H1 (cell line): ENCODE measurements around the gene MRPS27. TPM values are rescaled to one million over a fixed set of nuclear protein-coding genes. Genes with fewer than 3 reads are reported as not detected.

Experiments
- CTCF ChIA-PET: fragments of 300-600 bp; sonication (Branson Sonifier 250); formaldehyde crosslinking; loops from one replicate; lab custom pipeline; 2021; ENCODE audit not compliant: partially characterized antibody; lab: Charles Lee
- POLR2A ChIA-PET: fragments of 300-600 bp; sonication (Branson Sonifier 250); formaldehyde crosslinking; loops from one replicate; lab custom pipeline; 2021; ENCODE audit warnings: inconsistent platforms; ENCODE audit not compliant: partially characterized antibody; lab: Charles Lee
- DNase-seq, 2 experiments: peaks; one replicate each; pipeline versions ENCODE4 v3.0.0 to v3.0.0-alpha.2; 2010 to 2022; ENCODE audit warnings: low spot score in 2 of 2, low read depth in 1 of 2, mixed read lengths in 1 of 2
- FAIRE-seq: peaks from 2 replicates; lab custom pipeline; 2011; peaks lifted over from hg19 to GRCh38; lab: Jason Lieb, UNC
- H2AFZ ChIP-seq: 2 replicates; pipeline ENCODE4 v1.8.1; 2012; ENCODE audit warnings: low read length, inconsistent platforms
- H2AK5ac ChIP-seq: 2 replicates; pipeline ENCODE4 v1.6.1; 2013; ENCODE audit warnings: low read depth, low read length
- H2BK120ac ChIP-seq: replicated peaks from 2 replicates; pipeline ENCODE3; 2013; ENCODE audit warnings: low read depth, low read length, inconsistent platforms
- H2BK12ac ChIP-seq: 2 replicates; pipeline ENCODE4 v1.6.1; 2013; ENCODE audit warnings: low read depth, low read length
- H2BK15ac ChIP-seq: 2 replicates; pipeline ENCODE4 v1.6.1; 2013; ENCODE audit warnings: low read length
- H2BK20ac ChIP-seq: 2 replicates; pipeline ENCODE4 v1.6.1; 2013; ENCODE audit warnings: low read length
- H2BK5ac ChIP-seq: 2 replicates; pipeline ENCODE4 v1.6.1; 2013; ENCODE audit warnings: low read depth, low read length
- H3K14ac ChIP-seq: 2 replicates; pipeline ENCODE4 v1.6.1; 2013; ENCODE audit warnings: inconsistent platforms; ENCODE audit not compliant: insufficient read length
- H3K18ac ChIP-seq: 2 replicates; pipeline ENCODE4 v1.6.1; 2013; ENCODE audit warnings: low read length; ENCODE audit errors: extremely low read depth
- H3K23ac ChIP-seq: 2 replicates; pipeline ENCODE4 v1.6.1; 2013; ENCODE audit warnings: inconsistent platforms; ENCODE audit not compliant: insufficient read length
- H3K23me2 ChIP-seq: 2 replicates; pipeline ENCODE4 v1.6.1; 2013; ENCODE audit warnings: low read depth, low read length
- H3K27ac ChIP-seq: 2 replicates; pipeline ENCODE4 v1.6.1; 2011; ENCODE audit warnings: low read depth, low read length, inconsistent platforms
- H3K27me3 ChIP-seq, 4 experiments: replicated peaks in 1 of 4; 1 replicate in 1 of 4; 2 replicates in 3 of 4; pipeline versions ENCODE4 v1.6.1 to v1.8.1; 2011 to 2013; ENCODE audit warnings: low read length in 3 of 4, mild to moderate bottlenecking in 3 of 4, inconsistent platforms in 2 of 4, mixed read lengths in 2 of 4, moderate library complexity in 1 of 4; ENCODE audit not compliant: control insufficient read depth in 3 of 4, insufficient read depth in 3 of 4; ENCODE audit errors: extremely low read depth in 1 of 4
- H3K36me3 ChIP-seq, 4 experiments: 2 replicates each; pipeline versions ENCODE4 v1.6.1 to v1.8.1; 2011 to 2013; ENCODE audit warnings: mild to moderate bottlenecking in 4 of 4, low read length in 3 of 4, moderate library complexity in 2 of 4, control low read depth in 1 of 4, inconsistent platforms in 1 of 4; ENCODE audit not compliant: insufficient read depth in 4 of 4, control insufficient read depth in 2 of 4
- H3K4ac ChIP-seq: replicated peaks from 2 replicates; pipeline ENCODE3; 2013; ENCODE audit warnings: low read length, low read depth, mixed read lengths, inconsistent platforms; ENCODE audit not compliant: insufficient read length
- H3K4me1 ChIP-seq, 4 experiments: replicated peaks in 1 of 4; 1 replicate in 1 of 4; 2 replicates in 3 of 4; pipeline versions ENCODE4 v1.6.1 to v1.8.1; 2011 to 2013; ENCODE audit warnings: low read length in 3 of 4, inconsistent platforms in 2 of 4, mixed read lengths in 1 of 4; ENCODE audit not compliant: insufficient read depth in 4 of 4, control insufficient read depth in 3 of 4
- H3K4me2 ChIP-seq, 2 experiments: 2 replicates each; pipeline versions ENCODE4 v1.6.1 to v1.8.1; 2011 to 2013; ENCODE audit warnings: low read depth in 2 of 2, low read length in 2 of 2, control low read depth in 1 of 2, inconsistent platforms in 1 of 2, mild to moderate bottlenecking in 1 of 2; ENCODE audit not compliant: insufficient read depth in 1 of 2
- H3K4me3 ChIP-seq, 4 experiments: fragments of 200-600, 300-600 bp in 1 of 4; sonication (generic), shearing (Covaris generic), sonication (Bioruptor Twin) in 1 of 4; 2 replicates each; pipeline versions ENCODE4 v1.5.1 to v1.8.1; 2011 to 2016; ENCODE audit warnings: low read length in 4 of 4, low read depth in 3 of 4, control low read depth in 2 of 4, inconsistent platforms in 2 of 4, mild to moderate bottlenecking in 2 of 4, mixed read lengths in 1 of 4, moderate library complexity in 1 of 4; ENCODE audit not compliant: insufficient read depth in 2 of 4; ENCODE audit errors: extremely low read depth in 1 of 4
- H3K56ac ChIP-seq: replicated peaks from 2 replicates; pipeline ENCODE3; 2013; ENCODE audit warnings: low read depth, mild to moderate bottlenecking, mixed read lengths, low read length, inconsistent platforms; ENCODE audit not compliant: insufficient read length
- H3K79me1 ChIP-seq: 2 replicates; pipeline ENCODE4 v1.6.1; 2013; ENCODE audit warnings: low read depth, low read length, control low read depth
- H3K79me2 ChIP-seq, 2 experiments: 2 replicates each; pipeline versions ENCODE4 v1.6.1 to v1.8.1; 2012 to 2013; ENCODE audit warnings: low read length in 2 of 2, mild to moderate bottlenecking in 2 of 2, inconsistent platforms in 1 of 2; ENCODE audit not compliant: insufficient read depth in 2 of 2, control insufficient read depth in 1 of 2
- H3K9ac ChIP-seq, 4 experiments: replicated peaks in 1 of 4; 1 replicate in 1 of 4; 2 replicates in 3 of 4; pipeline versions ENCODE4 v1.6.1 to v1.8.1; 2011 to 2013; ENCODE audit warnings: low read depth in 3 of 4, low read length in 3 of 4, control low read depth in 2 of 4, mild to moderate bottlenecking in 2 of 4, moderate library complexity in 2 of 4, inconsistent platforms in 1 of 4; ENCODE audit errors: extremely low read depth in 1 of 4
- H3K9me3 ChIP-seq, 2 experiments: 2 replicates each; pipeline versions ENCODE4 v1.6.1 to v1.8.1; 2012 to 2013; ENCODE audit warnings: mild to moderate bottlenecking in 2 of 2, moderate library complexity in 2 of 2, control low read depth in 1 of 2, inconsistent platforms in 1 of 2, low read depth in 1 of 2, low read length in 1 of 2, mixed read lengths in 1 of 2; ENCODE audit not compliant: insufficient read depth in 2 of 2
- H4K20me1 ChIP-seq, 2 experiments: replicated peaks in 1 of 2; 2 replicates each; pipeline versions ENCODE3 to v1.8.1; 2011 to 2013; ENCODE audit warnings: inconsistent platforms in 2 of 2, low read length in 2 of 2, mild to moderate bottlenecking in 1 of 2; ENCODE audit not compliant: insufficient read depth in 2 of 2, control insufficient read depth in 1 of 2
- H4K5ac ChIP-seq: 2 replicates; pipeline ENCODE4 v1.6.1; 2013; ENCODE audit warnings: low read length, low read depth, mixed read lengths, inconsistent platforms; ENCODE audit not compliant: insufficient read length
- H4K8ac ChIP-seq: 2 replicates; pipeline ENCODE4 v1.8.0; 2013; ENCODE audit warnings: mild to moderate bottlenecking, moderate library complexity, low read length, inconsistent platforms; ENCODE audit not compliant: insufficient read depth; ENCODE audit errors: extremely low read depth
- H4K91ac ChIP-seq: replicated peaks from 2 replicates; pipeline ENCODE3; 2013; ENCODE audit warnings: low read length, mixed read lengths, inconsistent platforms; ENCODE audit not compliant: insufficient read length
- CBX5 ChIP-seq: fragments of 300-800, 300-1000 bp; sonication (generic); IDR thresholded peaks from 2 replicates; pipeline ENCODE4 v1.7.1; 2016; ENCODE audit warnings: antibody characterized with exemption, low read length, low read depth
- CEBPB ChIP-seq: IDR thresholded peaks from 2 replicates; pipeline ENCODE4 v1.6.1; 2012; ENCODE audit warnings: low read depth, low read length
- CHD2 ChIP-seq: IDR thresholded peaks from 2 replicates; pipeline ENCODE4 v1.6.1; 2012; ENCODE audit warnings: low read length, improper control_type of control experiment
- CREB1 ChIP-seq: IDR thresholded peaks from 2 replicates; pipeline ENCODE4 v1.6.1; 2012; ENCODE audit warnings: inconsistent platforms
- EGR1 ChIP-seq: IDR thresholded peaks from 2 replicates; pipeline ENCODE4 v1.6.1; 2011; ENCODE audit warnings: low read depth, low read length, borderline replicate concordance
- EP300 ChIP-seq, 2 experiments: IDR thresholded peaks; 1 replicate in 1 of 2; 2 replicates in 1 of 2; pipeline ENCODE4 v1.6.1; 2011 to 2012; ENCODE audit warnings: low read depth in 2 of 2, low read length in 2 of 2, mild to moderate bottlenecking in 2 of 2, borderline replicate concordance in 1 of 2, inconsistent platforms in 1 of 2, moderate library complexity in 1 of 2
- POLR2AphosphoS5 ChIP-seq: IDR thresholded peaks from 2 replicates; pipeline ENCODE4 v1.6.1; 2011; ENCODE audit warnings: low read depth, low read length
- RAD21 ChIP-seq, 2 experiments: IDR thresholded peaks in 1 of 2; conservative IDR thresholded peaks in 1 of 2; 2 replicates each; pipeline ENCODE4 v1.6.1; 2011; ENCODE audit warnings: low read depth in 2 of 2, low read length in 2 of 2, improper control_type of control experiment in 1 of 2, inconsistent platforms in 1 of 2, mild to moderate bottlenecking in 1 of 2, moderate library complexity in 1 of 2
- RXRA ChIP-seq: IDR thresholded peaks from 2 replicates; pipeline ENCODE4 v1.6.1; 2011; ENCODE audit warnings: low read depth, mild to moderate bottlenecking, low read length, moderate library complexity; ENCODE audit not compliant: insufficient read depth
- SIRT6 ChIP-seq: IDR thresholded peaks from one replicate; pipeline ENCODE4 v1.7.1; 2012; ENCODE audit warnings: low read length, inconsistent platforms
- SRF ChIP-seq: IDR thresholded peaks from 2 replicates; pipeline ENCODE4 v1.6.1; 2011; ENCODE audit warnings: mild to moderate bottlenecking, low read depth, low read length, moderate library complexity
- TCF12 ChIP-seq: IDR thresholded peaks from 2 replicates; pipeline ENCODE4 v1.6.1; 2011; ENCODE audit warnings: low read depth, mild to moderate bottlenecking, low read length
- TEAD4 ChIP-seq: IDR thresholded peaks from 2 replicates; pipeline ENCODE4 v1.6.1; 2012; ENCODE audit warnings: low read depth, low read length, inconsistent platforms, mixed read lengths
- WGBS, 2 experiments: shearing (Covaris generic) in 1 of 2; methylation state at CpG; one replicate each; pipeline versions ENCODE4 v1.1.6 to v1.1.7; 2013 to 2015; ENCODE audit warnings: low lambda C conversion rate in 2 of 2, mixed read lengths in 2 of 2, inconsistent platforms in 1 of 2, low coverage in 1 of 2, missing lambda C conversion rate in 1 of 2; ENCODE audit not compliant: insufficient replicate concordance in 2 of 2, insufficient coverage in 1 of 2, insufficient read length in 1 of 2; ENCODE audit errors: extremely low coverage in 1 of 2, missing lambda C conversion rate in 1 of 2; 5-methylcytosine and 5-hydroxymethylcytosine counted together
- polyA plus RNA-seq, 7 experiments: library from polyadenylated mRNA; depleted of rRNA in 3 of 7; stranded (reverse) in 5 of 7; unstranded in 2 of 7; fragments of >200 nt in 5 of 7; fragments of 200-250 nt in 2 of 7; gene quantifications; 1 replicate in 5 of 7; 2 replicates in 1 of 7; 4 replicates in 1 of 7; pipeline versions ENCODE4 v1.2.1 to v1.2.3, GENCODE V29; 2011 to 2013; ENCODE audit warnings: missing spikeins in 2 of 7, mixed read lengths in 2 of 7
- total RNA-seq: library from RNA; stranded (reverse); fragmentation: NEBNext Ultra II Directional; extraction: Animal tissue kit (Norgen Biotek cat#: 25700); gene quantifications from 2 replicates; pipeline ENCODE4 v1.2.1, GENCODE V29; 2021
- TF ChIP-seq, protein P1 (sequence below): IDR thresholded peaks from 2 replicates; pipeline ENCODE4 v1.6.1; 2011; ENCODE audit warnings: low read length, improper control_type of control experiment

Gene MRPS27
- total and polyA plus RNA-seq, 2 of the 8 experiments (the other 6 are each of a cell fraction or from before 2014, with no cell fraction given): 93.2 to 102 TPM

DNA sequence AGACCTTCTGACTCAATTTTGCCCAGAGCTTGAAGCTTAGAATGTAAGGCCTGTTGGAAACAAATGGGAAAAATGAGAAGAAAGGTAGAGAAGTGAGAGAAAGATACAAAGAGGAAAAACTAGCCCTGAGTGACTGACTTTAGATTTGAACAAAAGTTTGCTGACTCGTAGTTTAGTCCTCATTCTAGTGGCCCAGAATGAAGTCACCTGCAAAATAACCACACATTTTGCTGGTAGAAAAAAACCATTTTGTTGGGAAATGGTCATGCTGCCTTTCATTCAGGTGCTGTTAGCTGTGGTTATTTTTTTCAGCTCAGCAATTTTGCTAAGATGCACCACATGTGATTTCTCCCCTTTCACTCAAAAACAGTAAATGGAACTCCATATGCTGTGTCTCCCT lies 98.9 kb downstream of the MRPS27 start:
- Histone ChIP-seq H3K4me3 (no peak overlapping the region), H3K27ac (no peak overlapping the region), H2AFZ (no peak overlapping the region), H3K27me3 (no peaks in the 10 kb centered on the region), H3K18ac (no peak overlapping the region), H4K91ac (no peak overlapping the region), H3K23me2 (no peaks in the 10 kb centered on the region), H2BK12ac (no peak overlapping the region), H4K8ac (no peak overlapping the region), H3K79me2 (no peaks in the 10 kb centered on the region), H3K79me1 (no peaks in the 10 kb centered on the region; the same call in 1 of the 2 replicates), H2BK5ac (no peak overlapping the region), H3K56ac (no peak overlapping the region), H2BK15ac (no peak overlapping the region), H3K36me3 (peaks cover 26 to 68% (median 57%) of the 10 kb centered on the region in 4 experiments; a peak in 7 of 8 replicates), H3K4me2 (no peak overlapping the region), H2AK5ac (no peak overlapping the region), H3K4me1 (peaks cover 0 to 3% (median under 1%) of the 10 kb centered on the region in 4 experiments; a peak in 2 of 7 replicates), H3K14ac (no peak overlapping the region), H2BK120ac (no peak overlapping the region), H3K9me3 (no peaks in the 10 kb centered on the region), H4K20me1 (no peaks in the 10 kb centered on the region), H4K5ac (no peak overlapping the region), H3K4ac (no peak overlapping the region), H3K9ac (no peak overlapping the region), H3K23ac (no peak overlapping the region), H2BK20ac (no peak overlapping the region)
- CTCF ChIA-PET: interaction anchor here (0.8 to 2.5 kb wide), 5 partner anchors 19 to 122 kb away, joined by 3 to 8 read pairs (median 3); no protein-coding TSS in a partner anchor
- 87% methylated on average over 1 of the region's 1 CpG; no CpG with 5 or more reads in 1 of the 2 experiments for WGBS, 2 experiments
- DNase-seq: no peak
- FAIRE-seq: no peak
- POLR2A ChIA-PET: interaction anchor here (0.9 kb wide), 1 partner anchor 14 kb away, joined by 3 read pairs; no protein-coding TSS in a partner anchor
- TF ChIP-seq SIRT6 (no peak), RAD21 (IDR thresholded peaks at IDR 0.05 in 1 of 2, conservative IDR thresholded peaks at IDR 0.05 in 1 of 2; ENCODE audit: low read depth in 2 of 2, low read length in 2 of 2) (no peak), TCF12 (no peak), POLR2AphosphoS5 (no peak), CEBPB (no peak), EGR1 (no peak), CBX5 (no peak), CREB1 (no peak), CHD2 (no peak), RXRA (no peak), SRF (no peak), TEAD4 (no peak), EP300 (IDR thresholded peaks at IDR 0.05; ENCODE audit: borderline replicate concordance in 1 of 2, low read depth in 2 of 2, low read length in 2 of 2) (no peak)
- TF ChIP-seq, protein P1, sequence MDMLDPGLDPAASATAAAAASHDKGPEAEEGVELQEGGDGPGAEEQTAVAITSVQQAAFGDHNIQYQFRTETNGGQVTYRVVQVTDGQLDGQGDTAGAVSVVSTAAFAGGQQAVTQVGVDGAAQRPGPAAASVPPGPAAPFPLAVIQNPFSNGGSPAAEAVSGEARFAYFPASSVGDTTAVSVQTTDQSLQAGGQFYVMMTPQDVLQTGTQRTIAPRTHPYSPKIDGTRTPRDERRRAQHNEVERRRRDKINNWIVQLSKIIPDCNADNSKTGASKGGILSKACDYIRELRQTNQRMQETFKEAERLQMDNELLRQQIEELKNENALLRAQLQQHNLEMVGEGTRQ: no peak
